Stimulated activated CD4-positive, alpha-beta T cell treated with anti-CD3 and anti-CD28 coated beads, Interleukin-1b, Interleukin-23, amount 100 ng/mL, for 4 hours (primary cell): ENCODE results near the gene GPR37L1.
A peak's percentile ranks its signal among the peaks of the same experiment; 100 is the strongest.
"Not testable (repeated sequence)": the region's sequence is repeated elsewhere in the genome, so short reads cannot be mapped to it uniquely, and the experiment has no call there.

Experiments
- DNase-seq, 2 donors: peaks; one replicate each; pipeline ENCODE4 v3.0.0-alpha.2; 2020; ENCODE audit warnings: low read depth in 2 of 2

Gene GPR37L1

GRCh38 chr1:202133496-202133895 is 10.8 kb downstream of the GPR37L1 start:
- no peak for DNase-seq

DNA sequence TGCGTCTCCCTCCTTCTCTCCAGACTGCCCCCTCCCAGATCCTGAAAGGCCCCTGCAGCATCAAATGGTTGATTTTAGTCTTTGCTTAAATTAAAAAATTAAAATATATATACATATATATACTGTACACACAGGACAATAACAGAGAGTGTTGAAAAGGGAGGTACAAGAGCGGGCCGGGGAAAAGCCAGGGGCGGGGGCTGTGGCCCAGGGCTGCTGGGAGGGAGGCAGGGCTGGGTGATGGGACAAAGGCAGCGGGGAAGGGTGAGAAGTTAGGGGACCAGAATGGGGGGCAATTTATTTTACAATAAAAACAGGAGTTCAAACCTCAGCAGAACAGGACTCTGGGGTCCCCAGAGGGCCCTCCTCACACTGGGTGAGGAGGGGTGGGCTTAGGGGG is 11.3 kb downstream of the GPR37L1 start:
- DNase-seq: no peak

DNA sequence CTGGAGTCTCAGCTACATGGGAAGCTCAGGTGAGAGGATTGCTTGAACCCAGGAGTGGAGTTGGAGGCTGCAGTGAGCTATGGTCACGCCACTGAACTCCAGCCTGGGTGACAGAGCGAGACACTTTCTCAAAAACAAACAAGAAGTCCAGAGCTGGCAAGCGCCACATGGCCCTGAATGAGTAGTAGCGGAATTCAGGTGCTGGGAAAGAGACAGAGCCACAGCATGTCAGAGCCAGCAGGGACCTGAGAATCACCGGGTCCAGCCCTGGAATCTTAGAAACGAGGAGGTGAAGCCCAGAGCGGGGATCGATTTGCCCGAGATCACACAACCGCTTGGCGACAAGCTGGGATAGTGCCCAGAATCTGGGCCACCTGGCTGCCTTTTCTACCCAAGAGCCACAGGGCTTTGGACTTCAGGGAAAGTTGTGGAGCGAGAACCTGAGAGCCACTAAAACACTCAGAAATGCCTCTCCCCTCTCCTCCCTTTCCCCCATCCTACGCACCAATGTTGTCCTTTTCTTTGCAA is 12.0 kb downstream of the GPR37L1 start:
- no peak for DNase-seq

GRCh38 chr1:202135221-202135721 is 12.6 kb downstream of the GPR37L1 start:
- DNase-seq: peak; percentile 32 to 41

DNA sequence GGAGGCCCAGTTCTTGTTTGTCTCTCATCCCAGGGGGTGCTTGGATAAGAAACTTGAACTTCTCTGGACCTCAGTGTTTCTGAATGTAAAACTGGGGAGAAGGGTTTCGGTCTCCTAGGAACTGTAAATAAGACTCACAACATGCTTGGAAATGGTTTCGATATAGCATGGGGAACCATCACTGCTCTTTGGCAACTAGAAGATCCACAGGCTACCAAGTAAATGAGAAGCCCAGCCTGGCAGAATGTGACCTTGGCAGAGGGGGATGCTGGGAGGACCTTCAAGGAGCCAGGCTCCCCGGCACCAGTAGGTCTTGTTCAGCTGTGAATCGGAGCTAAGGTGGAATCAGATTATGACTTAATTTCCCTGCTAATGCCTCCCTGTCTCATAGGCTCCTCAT is 18.1 kb downstream of the GPR37L1 start:
- no peak for DNase-seq

- DNase-seq: not testable (repeated sequence)
Measured at GRCh38 chr1:202141468-202141867, 18.8 kb downstream of the GPR37L1 start.

DNA sequence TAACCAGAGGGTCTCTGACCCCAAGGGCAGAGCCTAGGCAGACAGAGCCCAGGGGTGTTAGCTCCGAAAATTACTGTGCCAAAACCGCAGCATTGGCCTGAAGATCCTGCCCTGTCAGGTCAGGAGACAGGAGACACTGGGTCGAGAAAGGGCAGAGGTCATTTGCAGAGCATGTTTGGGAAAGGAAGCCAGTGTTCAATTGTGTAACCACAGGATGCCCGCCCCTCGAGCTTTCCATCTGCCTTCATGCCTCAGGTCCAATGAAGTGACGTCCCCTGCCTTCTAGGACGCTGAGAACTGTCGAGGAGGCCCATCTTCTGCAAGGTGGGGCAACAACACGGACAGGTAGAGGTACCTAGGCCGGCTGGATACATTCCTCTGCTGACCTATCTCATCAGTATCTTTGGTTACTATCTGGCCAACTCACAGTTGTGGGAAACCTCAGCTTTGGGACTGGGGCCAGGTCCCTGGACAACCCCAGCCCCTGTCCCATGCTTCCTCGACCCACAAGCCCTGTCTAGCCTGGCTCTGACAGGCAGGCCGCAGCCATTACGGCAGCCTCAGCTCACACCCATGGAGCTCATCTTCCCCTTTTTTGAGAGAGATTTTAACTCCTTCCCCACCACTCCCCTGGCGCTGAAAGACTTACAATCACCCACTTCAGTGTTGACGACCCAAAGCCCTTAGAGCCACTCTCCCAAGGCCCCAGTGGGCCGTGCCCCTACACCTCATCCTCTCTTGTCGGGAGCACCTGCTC is 20.5 kb downstream of the GPR37L1 start:
- DNase-seq: no peak

DNA sequence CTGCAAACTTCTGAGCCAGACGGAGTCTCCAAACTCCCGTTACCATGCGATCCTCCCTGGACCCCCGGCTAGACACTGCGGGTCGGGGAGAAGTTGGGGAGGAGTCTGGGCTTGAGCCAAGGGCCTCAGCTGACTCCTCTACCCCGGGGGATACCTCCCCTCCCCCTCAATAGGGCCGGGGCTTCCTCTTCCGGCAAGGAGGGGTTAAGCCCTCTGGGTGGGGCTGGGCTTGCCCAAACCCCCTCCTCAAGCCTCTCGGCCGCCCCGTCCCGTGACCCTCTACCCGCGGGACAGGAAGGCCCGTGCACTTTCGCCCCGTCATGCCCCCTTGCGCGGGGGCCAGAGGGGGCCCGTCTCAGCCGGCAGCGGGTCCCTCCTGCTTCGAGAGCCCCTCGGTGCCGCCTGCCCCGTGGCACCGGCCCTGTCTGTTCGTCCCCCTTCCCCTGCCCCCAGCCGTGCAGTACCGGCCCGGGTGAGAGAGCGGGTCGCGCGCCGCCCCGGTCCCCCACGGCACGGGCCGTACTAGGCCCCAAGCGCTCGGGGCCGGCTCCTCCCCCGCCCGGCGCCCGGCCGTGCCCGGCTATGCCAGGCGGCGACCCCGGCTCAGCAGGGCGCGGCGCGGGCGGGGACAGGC is 21.2 kb downstream of the GPR37L1 start:
- no peak for DNase-seq

DNA sequence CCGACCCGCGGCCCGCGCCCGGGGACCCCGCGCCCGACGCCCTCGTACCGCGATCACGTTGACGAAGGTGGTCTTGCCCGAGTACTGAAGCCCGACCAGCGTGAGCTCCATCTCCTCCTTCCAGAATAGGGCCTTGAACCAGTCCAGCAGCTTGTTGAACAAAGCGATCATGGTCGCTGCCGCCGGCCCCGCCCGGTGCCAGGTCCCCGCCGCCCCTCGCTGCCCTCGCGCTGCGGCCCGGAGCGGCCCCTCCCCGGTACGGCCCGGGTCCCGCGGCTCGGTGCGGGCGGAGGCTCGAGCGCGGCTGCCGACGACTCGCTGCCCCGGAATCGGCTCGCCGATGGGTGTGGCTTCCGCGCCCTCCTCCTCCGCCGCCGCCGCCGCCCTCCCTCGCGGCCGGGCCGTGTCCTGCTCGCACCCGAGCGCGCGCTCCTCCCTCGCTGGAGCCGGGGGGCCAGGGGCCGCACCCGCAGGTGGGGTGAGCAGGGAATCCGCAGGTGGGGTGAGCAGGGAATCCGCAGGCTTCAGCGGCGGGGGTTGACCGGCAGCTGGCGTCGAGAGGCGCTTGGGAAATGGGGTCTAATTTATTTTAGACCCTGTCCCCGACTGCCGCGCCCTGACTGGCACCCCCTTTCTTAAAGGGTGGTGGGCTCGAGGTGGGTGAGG is 21.8 kb downstream of the GPR37L1 start, which contains the start of gene ARL8A:
ARL8A (minus strand) TSS at position 336 of the 666 bp plus-strand sequence; CDS start at position 171, 165 bp downstream.
- DNase-seq: peak; percentile 44 to 67

GRCh38 chr1:202145068-202145743 is 22.5 kb downstream of the GPR37L1 start:
- DNase-seq: no peak

- not testable (repeated sequence) for DNase-seq
Measured at GRCh38 chr1:202145744-202146140, 23.0 kb downstream of the GPR37L1 start.

DNA sequence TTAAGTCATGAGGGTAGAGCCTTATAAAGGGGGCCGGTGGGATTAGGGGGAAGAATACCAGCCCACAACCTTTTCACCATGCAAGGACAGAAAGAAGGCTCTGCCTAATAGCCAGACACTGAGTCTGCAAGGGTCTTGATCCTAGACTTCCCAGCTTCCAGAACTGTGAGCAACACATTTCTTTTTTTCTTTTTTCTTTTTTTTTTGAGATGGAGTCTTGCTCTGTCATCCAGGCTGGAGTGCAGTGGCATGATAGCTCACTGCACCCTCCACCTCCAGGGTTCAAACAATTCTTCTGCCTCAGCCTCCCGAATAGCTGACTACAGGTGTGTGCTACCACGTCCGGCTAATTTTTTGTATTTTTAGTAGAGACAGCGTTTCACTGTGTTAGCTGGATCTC is 23.6 kb downstream of the GPR37L1 start:
- DNase-seq: no peak

DNA sequence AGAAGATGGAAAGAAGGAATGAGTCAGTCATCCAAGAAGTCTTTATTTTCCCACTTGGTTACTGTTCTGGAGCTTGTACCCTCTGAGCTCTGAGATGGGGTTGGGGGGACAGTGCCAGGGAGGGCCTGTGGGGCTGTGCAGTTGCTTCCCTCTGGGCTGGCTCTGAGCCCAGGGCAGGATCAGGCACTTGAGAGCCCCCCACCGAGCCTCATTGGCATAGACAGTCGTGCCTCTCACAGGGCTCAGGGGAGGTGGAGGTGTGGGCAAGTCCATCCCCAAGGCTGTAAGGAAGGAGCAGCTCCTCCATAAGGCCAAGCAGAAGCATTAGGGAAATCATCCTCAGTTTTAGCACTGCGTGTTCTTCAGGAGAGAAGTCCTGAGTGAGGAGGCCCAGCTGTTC is 24.3 kb downstream of the GPR37L1 start:
- DNase-seq: no peak

DNA sequence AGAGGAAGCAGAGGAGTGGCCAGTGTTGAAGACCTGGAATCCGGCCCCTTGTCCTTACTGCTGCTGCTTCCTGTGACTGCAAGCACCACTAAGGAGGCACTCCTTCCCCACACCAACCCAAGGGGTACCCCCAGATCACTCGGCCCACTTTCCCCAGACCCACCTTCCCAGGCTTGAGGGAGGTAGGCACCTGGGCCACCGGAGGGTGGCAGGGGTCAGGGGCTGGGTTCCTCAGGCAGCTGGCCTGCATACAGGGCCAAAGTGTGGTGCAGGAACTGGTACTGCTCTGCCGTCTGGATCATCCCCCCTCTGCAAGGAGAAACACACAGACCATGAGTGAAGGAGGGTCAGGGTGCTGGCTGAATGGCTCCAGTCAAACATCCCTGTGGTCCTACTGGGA is 25.7 kb downstream of the GPR37L1 start:
- DNase-seq: no peak

DNA sequence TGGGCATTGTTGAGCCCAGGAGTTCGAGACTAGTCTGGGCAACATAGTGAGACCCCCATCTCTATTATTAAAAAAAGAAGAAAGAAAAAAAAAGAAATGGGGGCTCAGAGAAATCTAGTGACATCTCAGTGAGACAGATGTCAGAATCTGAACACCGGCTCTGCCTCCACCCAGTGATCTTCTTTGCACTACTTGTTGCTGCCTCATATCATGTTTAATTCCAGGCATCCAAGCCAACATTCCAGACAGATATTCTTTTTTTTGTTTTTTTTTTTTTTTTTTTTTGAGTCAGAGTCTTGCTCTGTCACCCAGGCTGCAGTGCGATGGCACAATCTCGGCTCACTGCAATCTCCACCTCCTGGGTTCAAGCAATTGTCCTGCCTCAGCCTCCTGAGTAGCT is 26.8 kb downstream of the GPR37L1 start:
- DNase-seq: no peak

DNA sequence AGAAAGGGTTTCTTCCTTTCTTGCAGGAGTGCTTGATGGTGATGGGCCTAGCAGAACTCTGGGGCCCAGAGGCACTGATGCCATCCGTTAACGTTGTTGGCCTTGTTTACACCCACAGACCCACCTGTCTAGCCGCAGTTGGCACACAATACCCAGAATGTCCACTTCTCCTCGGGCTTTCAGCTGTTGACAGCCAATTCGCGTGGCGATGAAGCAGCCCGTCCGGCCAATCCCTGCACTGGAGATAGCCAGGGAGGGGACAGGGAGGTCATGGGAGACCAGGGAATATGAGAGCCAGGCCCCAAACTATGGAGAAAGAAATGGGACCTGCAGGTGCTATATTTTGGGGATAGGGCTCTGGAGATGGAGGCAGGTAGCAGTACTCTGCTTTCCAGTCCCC is 27.5 kb downstream of the GPR37L1 start:
- DNase-seq: no peak

- DNase-seq: no peak
Measured at GRCh38 chr1:202150602-202151001, 27.9 kb downstream of the GPR37L1 start.

DNA sequence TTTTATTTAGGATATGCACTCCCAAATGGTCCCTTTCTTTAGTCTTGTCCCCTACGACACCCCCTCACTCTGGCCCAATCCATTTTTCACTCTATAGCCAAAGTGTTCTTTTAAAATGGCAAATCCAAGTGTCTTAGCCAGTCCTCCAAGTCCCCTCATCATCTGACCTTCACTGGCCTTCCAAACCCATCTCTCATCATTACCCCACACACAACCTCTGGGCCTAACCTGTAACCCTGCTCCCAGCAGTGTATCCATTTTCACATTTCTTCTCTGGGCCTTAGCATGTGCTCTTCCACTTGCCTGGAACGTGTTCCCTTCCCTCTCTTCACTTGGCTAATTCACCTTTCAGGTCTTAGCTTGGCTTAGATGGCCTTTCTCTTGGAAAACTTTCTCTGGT is 28.3 kb downstream of the GPR37L1 start:
- no peak for DNase-seq

DNA sequence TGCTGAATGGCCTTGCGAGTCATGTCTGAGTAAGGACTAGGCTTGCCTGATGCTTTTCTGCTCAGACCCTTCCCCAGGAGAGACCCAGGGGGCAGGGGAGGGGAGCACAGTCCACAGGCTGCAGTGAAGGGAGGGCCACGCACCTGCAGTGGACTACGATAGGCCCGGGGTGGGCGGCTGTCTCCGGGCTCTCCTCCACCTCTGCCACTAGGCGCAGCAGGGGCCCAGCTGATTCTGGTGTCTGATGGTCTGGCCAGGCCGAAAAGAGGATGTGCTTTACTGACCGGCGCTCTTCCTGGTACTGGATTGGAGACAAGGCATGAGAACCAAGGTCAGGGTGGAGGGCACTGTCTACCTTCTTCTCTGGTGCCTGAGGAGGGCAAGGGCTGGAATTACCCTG is 29.7 kb downstream of the GPR37L1 start:
- DNase-seq: no peak

GRCh38 chr1:202153284-202153683 is 30.6 kb downstream of the GPR37L1 start:
- no peak for DNase-seq

DNA sequence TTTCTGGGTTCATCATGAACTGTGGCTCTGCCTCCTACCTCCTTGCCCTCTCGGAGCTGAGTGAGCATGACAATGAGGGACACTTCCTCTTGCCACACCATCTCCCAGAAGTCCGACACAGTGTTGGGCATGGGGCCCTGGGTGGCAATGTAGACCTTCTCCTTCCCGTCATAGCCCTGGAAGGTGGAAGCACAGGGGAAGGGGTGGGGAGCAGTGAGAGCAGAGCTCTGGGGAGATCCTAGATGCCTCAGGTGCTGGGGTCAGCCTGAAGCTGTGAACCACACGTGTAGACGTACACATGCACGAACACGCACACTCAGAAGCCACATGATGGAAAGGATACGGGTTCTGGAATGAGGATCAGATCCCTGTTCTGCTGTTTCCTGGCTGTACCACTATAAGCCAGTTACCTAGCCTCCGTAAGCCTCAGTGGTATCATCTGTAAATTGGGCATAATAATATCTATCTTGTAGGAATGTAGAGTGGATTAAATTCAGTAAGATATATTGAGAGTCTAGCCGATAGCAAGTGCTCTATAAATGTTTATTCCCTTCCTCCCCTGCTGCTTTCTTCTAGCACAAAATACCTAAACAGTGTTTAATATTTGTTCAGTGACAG is 31.5 kb downstream of the GPR37L1 start:
- no peak for DNase-seq
